Activated CD8-positive, alpha-beta T cell treated with anti-CD3 and anti-CD28 coated beads for 36 hours (primary cell): ENCODE results near the gene TBC1D4. TPM values are rescaled to one million over a fixed set of nuclear protein-coding genes. Genes with fewer than 3 reads are reported as not detected.
"Not testable (repeated sequence)": the region's sequence is repeated elsewhere in the genome, so short reads cannot be mapped to it uniquely, and the experiment has no call there.

ENCODE experiments used
- ATAC-seq: fragments of 200-7000 bp; cut with Tn5 transposase; one replicate; pipeline ENCODE4 v1.10.0; 2021; ENCODE audit warnings: mild to moderate bottlenecking, moderate library complexity
- CTCF ChIA-PET: fragments of 350-600 bp; sonication (Branson Sonifier 250); formaldehyde crosslinking; loops from one replicate; lab custom pipeline; 2021; ENCODE audit warnings: antibody characterized with exemption; lab: Charles Lee
- POLR2A ChIA-PET: fragments of 350-600 bp; sonication (Branson Sonifier 250); formaldehyde crosslinking; loops from one replicate; lab custom pipeline; 2021; ENCODE audit warnings: antibody characterized with exemption; lab: Charles Lee
- DNase-seq: peaks from one replicate; pipeline ENCODE4 v3.0.0-alpha.2; 2020
- H3K27ac Mint-ChIP-seq: one replicate; pipeline ENCODE4 v1.8.0; 2021; ENCODE audit warnings: mild to moderate bottlenecking, mixed read lengths
- H3K27me3 Mint-ChIP-seq: one replicate; pipeline ENCODE4 v1.8.0; 2021; ENCODE audit warnings: mixed read lengths
- H3K36me3 Mint-ChIP-seq: one replicate; pipeline ENCODE4 v1.8.0; 2021; ENCODE audit warnings: low read depth, mixed read lengths
- H3K4me1 Mint-ChIP-seq: one replicate; pipeline ENCODE4 v1.8.0; 2021; ENCODE audit warnings: low read depth, mixed read lengths
- H3K4me3 Mint-ChIP-seq: one replicate; pipeline ENCODE4 v1.8.0; 2021; ENCODE audit warnings: mild to moderate bottlenecking, moderate library complexity, mixed read lengths
- H3K9me3 Mint-ChIP-seq: one replicate; pipeline ENCODE4 v1.8.0; 2021; ENCODE audit warnings: mixed read lengths
- intact Hi-C: fragments of 100-400 bp; cut with micrococcal nuclease; formaldehyde crosslinking; loops from one replicate; pipeline ENCODE4 v1.10.0; 2022
- total RNA-seq, 2 experiments: library from RNA; stranded (reverse); gene quantifications; one replicate each; pipeline ENCODE4 v1.2.3, GENCODE V29; 2021
- TF ChIP-seq, protein P1 (sequence below): fragments of 200-600 bp; IDR thresholded peaks from one replicate; pipeline ENCODE4 v1.8.0; 2022; ENCODE audit warnings: antibody characterized with exemption, mild to moderate bottlenecking

Gene TBC1D4
- total RNA-seq, 2 experiments from 2014 or later, result 50.4 to 53.3 TPM

DNA sequence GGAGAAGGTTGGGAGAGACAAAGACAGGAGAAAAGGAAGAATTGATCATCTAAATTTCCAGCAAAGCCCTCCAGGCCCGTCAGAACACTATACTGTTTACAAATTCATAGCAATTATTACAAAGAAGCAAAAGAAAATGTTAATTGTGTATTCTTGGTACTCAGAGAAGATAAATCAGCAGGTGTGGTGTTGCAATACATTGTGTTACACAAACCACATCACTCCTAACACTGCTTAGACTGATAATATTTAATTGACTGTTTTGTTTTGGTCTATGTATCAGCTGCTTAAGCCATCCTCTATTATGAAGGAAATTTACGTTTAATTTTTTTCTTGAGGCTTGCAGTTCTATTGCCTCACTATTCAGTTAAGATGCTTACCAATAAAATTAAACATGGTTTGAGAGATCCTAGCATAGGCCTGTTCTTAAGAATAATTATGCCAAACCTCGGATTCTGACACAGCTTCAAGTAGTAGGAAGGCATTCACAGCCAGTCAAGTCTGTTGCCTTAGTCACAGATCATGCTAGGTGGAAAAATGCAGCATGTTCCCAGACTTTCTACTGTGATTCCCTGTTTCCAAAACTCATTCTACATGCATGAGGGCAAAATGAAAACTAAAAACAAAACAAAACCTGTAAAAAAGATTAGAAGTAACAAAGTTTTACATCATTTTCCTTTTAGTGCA lies 129.2 kb downstream of the TBC1D4 start:
- ATAC-seq (no peak), DNase-seq (no peak)
- Mint-ChIP-seq H3K36me3 (peaks cover 1% of the 10 kb centered on the region), H3K9me3 (no peaks in the 10 kb centered on the region), H3K4me3 (no peak overlapping the region), H3K27ac (no peak overlapping the region), H3K4me1 (peaks cover 20% of the 10 kb centered on the region), H3K27me3 (no peaks in the 10 kb centered on the region)
- ChIA-PET POLR2A (no interaction called here), CTCF (no interaction called here)
- intact Hi-C loops, result no loop called here
- TF ChIP-seq, protein P1, sequence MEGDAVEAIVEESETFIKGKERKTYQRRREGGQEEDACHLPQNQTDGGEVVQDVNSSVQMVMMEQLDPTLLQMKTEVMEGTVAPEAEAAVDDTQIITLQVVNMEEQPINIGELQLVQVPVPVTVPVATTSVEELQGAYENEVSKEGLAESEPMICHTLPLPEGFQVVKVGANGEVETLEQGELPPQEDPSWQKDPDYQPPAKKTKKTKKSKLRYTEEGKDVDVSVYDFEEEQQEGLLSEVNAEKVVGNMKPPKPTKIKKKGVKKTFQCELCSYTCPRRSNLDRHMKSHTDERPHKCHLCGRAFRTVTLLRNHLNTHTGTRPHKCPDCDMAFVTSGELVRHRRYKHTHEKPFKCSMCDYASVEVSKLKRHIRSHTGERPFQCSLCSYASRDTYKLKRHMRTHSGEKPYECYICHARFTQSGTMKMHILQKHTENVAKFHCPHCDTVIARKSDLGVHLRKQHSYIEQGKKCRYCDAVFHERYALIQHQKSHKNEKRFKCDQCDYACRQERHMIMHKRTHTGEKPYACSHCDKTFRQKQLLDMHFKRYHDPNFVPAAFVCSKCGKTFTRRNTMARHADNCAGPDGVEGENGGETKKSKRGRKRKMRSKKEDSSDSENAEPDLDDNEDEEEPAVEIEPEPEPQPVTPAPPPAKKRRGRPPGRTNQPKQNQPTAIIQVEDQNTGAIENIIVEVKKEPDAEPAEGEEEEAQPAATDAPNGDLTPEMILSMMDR, result no peak

DNA sequence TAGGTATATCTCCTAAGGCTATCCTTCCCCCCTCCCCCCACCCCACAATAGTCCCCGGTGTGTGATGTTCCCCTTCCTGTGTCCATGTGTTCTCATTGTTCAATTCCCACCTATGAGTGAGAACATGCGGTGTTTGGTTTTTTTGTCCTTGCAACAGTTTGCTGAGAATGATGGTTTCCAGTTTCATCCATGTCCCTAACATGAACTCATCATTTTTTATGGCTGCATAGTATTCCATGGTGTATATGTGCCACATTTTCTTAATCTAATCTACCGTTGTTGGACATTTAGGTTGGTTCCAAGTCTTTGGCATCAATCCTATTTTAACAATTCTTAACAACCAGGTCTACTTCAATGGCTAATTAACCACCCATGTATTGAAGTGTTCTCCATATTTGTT lies 130.4 kb downstream of the TBC1D4 start:
- intact Hi-C loops, H3K4me3 Mint-ChIP-seq, CTCF ChIA-PET, H3K36me3 Mint-ChIP-seq, ATAC-seq, H3K27ac Mint-ChIP-seq, H3K27me3 Mint-ChIP-seq, POLR2A ChIA-PET, DNase-seq, H3K9me3 Mint-ChIP-seq: not testable (repeated sequence)
- H3K4me1 Mint-ChIP-seq, result peaks cover 25% of the 10 kb centered on the region

DNA sequence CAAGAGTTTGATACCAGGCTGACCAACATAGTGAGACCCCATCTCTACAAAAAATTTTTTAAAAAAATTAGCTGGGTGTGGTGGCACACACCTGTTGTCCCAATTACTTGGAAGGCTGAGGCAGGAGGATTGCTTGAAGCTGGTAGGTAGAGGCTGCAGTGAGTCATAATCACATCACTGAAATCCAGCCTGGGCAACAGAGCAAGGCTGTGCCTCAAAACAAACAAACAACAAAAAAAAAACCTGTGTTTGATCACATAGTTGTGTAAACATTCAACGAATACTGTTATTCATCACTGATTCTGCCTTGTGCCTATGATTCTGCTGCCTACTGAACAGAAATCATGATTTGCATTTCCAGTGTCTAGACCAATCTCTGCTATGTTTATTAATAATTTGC lies 134.0 kb downstream of the TBC1D4 start:
- ChIA-PET POLR2A (no interaction called here), CTCF (interaction anchor here (0.6 kb wide), 1 partner anchor 9 kb away, joined by 3 read pairs; no protein-coding TSS in a partner anchor)
- TF ChIP-seq, protein P1, result no peak
- H3K27me3 Mint-ChIP-seq, result no peaks in the 10 kb centered on the region
- no peak overlapping the region for H3K27ac Mint-ChIP-seq
- H3K4me1 Mint-ChIP-seq, result peaks cover 8% of the 10 kb centered on the region
- H3K4me3 Mint-ChIP-seq, result no peak overlapping the region
- no peaks in the 10 kb centered on the region for H3K36me3 Mint-ChIP-seq
- intact Hi-C loops, result no loop called here
- ATAC-seq, result no peak
- no peak for DNase-seq
- no peaks in the 10 kb centered on the region for H3K9me3 Mint-ChIP-seq

GRCh38 chr13:75347457-75347856 lies 134.5 kb downstream of the TBC1D4 start:
- H3K27ac Mint-ChIP-seq, result no peak overlapping the region
- no peaks in the 10 kb centered on the region for H3K9me3 Mint-ChIP-seq
- CTCF ChIA-PET, result no interaction called here
- intact Hi-C loops, result no loop called here
- no peak overlapping the region for H3K4me3 Mint-ChIP-seq
- POLR2A ChIA-PET, result no interaction called here
- H3K4me1 Mint-ChIP-seq, result peaks cover 8% of the 10 kb centered on the region
- no peaks in the 10 kb centered on the region for H3K36me3 Mint-ChIP-seq
- TF ChIP-seq, protein P1, result no peak
- no peak for DNase-seq
- H3K27me3 Mint-ChIP-seq, result no peaks in the 10 kb centered on the region
- no peak for ATAC-seq

GRCh38 chr13:75345193-75345592 lies 136.8 kb downstream of the TBC1D4 start:
- ATAC-seq (no peak), DNase-seq (no peak)
- intact Hi-C loops, result no loop called here
- Mint-ChIP-seq H3K27ac (no peak overlapping the region), H3K4me1 (peaks cover 8% of the 10 kb centered on the region), H3K27me3 (no peaks in the 10 kb centered on the region), H3K9me3 (no peaks in the 10 kb centered on the region), H3K36me3 (no peaks in the 10 kb centered on the region), H3K4me3 (no peak overlapping the region)
- ChIA-PET POLR2A (interaction anchor here (3.6 kb wide), 1 partner anchor 19 kb away, joined by 12 read pairs; no protein-coding TSS in a partner anchor), CTCF (interaction anchor here (2.6 kb wide), 1 partner anchor 13 kb away, joined by 8 read pairs; no protein-coding TSS in a partner anchor)
- TF ChIP-seq, protein P1, result no peak
